B cell (primary cell): ENCODE data around the gene CASTOR1. TPM values are rescaled to one million over a fixed set of nuclear protein-coding genes. Genes with fewer than 3 reads are reported as not detected.

Experiments
- ATAC-seq: fragments of 200-7000 bp; cut with Tn5 transposase; one replicate; pipeline ENCODE4 v1.10.0; 2021; ENCODE audit warnings: low read depth, mild to moderate bottlenecking, moderate number of reproducible peaks, moderate library complexity
- CTCF ChIA-PET: fragments of 350-600 bp; sonication (Branson Sonifier 250); formaldehyde crosslinking; loops from one replicate; lab custom pipeline; 2021; ENCODE audit warnings: antibody characterized with exemption, inconsistent platforms; lab: Charles Lee
- POLR2A ChIA-PET: fragments of 350-600 bp; sonication (Branson Sonifier 250); formaldehyde crosslinking; loops from one replicate; lab custom pipeline; 2021; ENCODE audit warnings: antibody characterized with exemption; lab: Charles Lee
- DNase-seq: peaks from one replicate; pipeline ENCODE4 v3.0.0; 2013
- H2AFZ ChIP-seq: 2 replicates; pipeline ENCODE4 v1.6.1; 2012; ENCODE audit warnings: mild to moderate bottlenecking, low read depth, low read length; ENCODE audit not compliant: insufficient read depth, poor library complexity, severe bottlenecking
- H3K27ac ChIP-seq, 2 donors: 1 replicate in 1 of 2; 2 replicates in 1 of 2; pipeline ENCODE4 v1.5.1; 2012 to 2013; ENCODE audit warnings: low read length in 2 of 2, mild to moderate bottlenecking in 2 of 2, moderate library complexity in 1 of 2
- H3K27me3 ChIP-seq, 4 experiments: fragments of 200-600 bp in 1 of 4; sonication (generic) in 1 of 4; replicated peaks in 1 of 4; 1 replicate in 2 of 4; 2 replicates in 2 of 4; pipeline versions ENCODE4 v1.6.1 to v1.7.0; 2013 to 2016; ENCODE audit warnings: low read length in 3 of 4, mild to moderate bottlenecking in 2 of 4, mixed read lengths in 1 of 4, moderate library complexity in 1 of 4; ENCODE audit not compliant: insufficient read depth in 4 of 4, control insufficient read depth in 3 of 4; ENCODE audit errors: control extremely low read depth in 1 of 4
- H3K36me3 ChIP-seq, 2 experiments: replicated peaks in 1 of 2; 1 replicate in 1 of 2; 2 replicates in 1 of 2; pipeline versions ENCODE4 v1.6.1 to v1.7.1; 2013; ENCODE audit warnings: low read length in 1 of 2; ENCODE audit not compliant: insufficient read depth in 2 of 2, control insufficient read depth in 1 of 2; ENCODE audit errors: control extremely low read depth in 1 of 2, extremely low read depth in 1 of 2
- H3K4me1 ChIP-seq, 2 donors: fragments of 200-600 bp in 1 of 2; sonication (generic) in 1 of 2; 1 replicate in 1 of 2; 2 replicates in 1 of 2; pipeline versions ENCODE4 v1.5.1 to v1.6.1; 2013 to 2017; ENCODE audit warnings: low read length in 2 of 2; ENCODE audit not compliant: control insufficient read depth in 2 of 2, insufficient read depth in 2 of 2
- H3K4me2 ChIP-seq: replicated peaks from 2 replicates; pipeline ENCODE3; 2012; ENCODE audit warnings: mild to moderate bottlenecking, low read depth, low read length; ENCODE audit not compliant: poor library complexity, severe bottlenecking
- H3K4me3 ChIP-seq, 5 experiments: fragments of 200-600 bp in 1 of 5; sonication (generic) in 1 of 5; 1 replicate in 3 of 5; 2 replicates in 2 of 5; pipeline versions ENCODE4 v1.5.1 to v1.7.0; 2011 to 2016; ENCODE audit warnings: low read length in 4 of 5, mild to moderate bottlenecking in 4 of 5, low read depth in 2 of 5, control low read depth in 1 of 5, moderate library complexity in 1 of 5; ENCODE audit not compliant: insufficient read depth in 1 of 5; ENCODE audit errors: control extremely low read depth in 1 of 5, extremely low read depth in 1 of 5
- H3K79me2 ChIP-seq: fragments of 200-600 bp; sonication (generic); one replicate; pipeline ENCODE4 v1.6.0; 2016; ENCODE audit warnings: low read length; ENCODE audit not compliant: control insufficient read depth, insufficient read depth
- H3K9ac ChIP-seq: fragments of 200-600 bp; sonication (generic); 2 replicates; pipeline ENCODE4 v1.6.1; 2017; ENCODE audit warnings: mild to moderate bottlenecking, low read length, moderate library complexity
- H3K9me3 ChIP-seq, 3 donors: one replicate each; pipeline versions ENCODE4 v1.6.1 to v1.7.1; 2013; ENCODE audit warnings: low read length in 2 of 3; ENCODE audit not compliant: control insufficient read depth in 2 of 3, insufficient read depth in 1 of 3; ENCODE audit errors: control extremely low read depth in 1 of 3
- H4K20me1 ChIP-seq: 2 replicates; pipeline ENCODE4 v1.6.0; 2012; ENCODE audit warnings: mild to moderate bottlenecking, low read length; ENCODE audit not compliant: insufficient read depth, control insufficient read depth, poor library complexity, severe bottlenecking
- H3K27ac Mint-ChIP-seq: one replicate; pipeline ENCODE4 v1.8.0; 2021; ENCODE audit warnings: mixed read lengths
- H3K27me3 Mint-ChIP-seq: one replicate; pipeline ENCODE4 v1.8.0; 2021; ENCODE audit warnings: mixed read lengths
- H3K4me1 Mint-ChIP-seq: one replicate; pipeline ENCODE4 v1.8.0; 2021; ENCODE audit warnings: mixed read lengths
- H3K4me3 Mint-ChIP-seq: one replicate; pipeline ENCODE4 v1.8.0; 2021; ENCODE audit warnings: mixed read lengths
- H3K9me3 Mint-ChIP-seq: one replicate; pipeline ENCODE4 v1.8.0; 2022; ENCODE audit warnings: mixed read lengths; ENCODE audit not compliant: insufficient read depth
- EZH2 ChIP-seq: IDR thresholded peaks from 2 replicates; pipeline ENCODE4 v1.6.1; 2012; ENCODE audit warnings: borderline replicate concordance, low read depth, mild to moderate bottlenecking, moderate library complexity, low read length; ENCODE audit not compliant: insufficient read depth, poor library complexity, severe bottlenecking
- WGBS: methylation state at CpG from one replicate; pipeline ENCODE4 v1.1.5; 2013; ENCODE audit warnings: missing lambda C conversion rate; ENCODE audit not compliant: insufficient coverage; 5-methylcytosine and 5-hydroxymethylcytosine counted together
- intact Hi-C: fragments of 100-400 bp; cut with micrococcal nuclease; formaldehyde crosslinking; loops from one replicate; pipeline ENCODE4 v1.10.0; 2022
- polyA plus RNA-seq: library from polyadenylated mRNA; depleted of rRNA; stranded (reverse); fragments of >200 nt; gene quantifications from 2 replicates; pipeline ENCODE4 v1.2.3, GENCODE V29; 2012
- total RNA-seq, 2 donors: library from RNA; stranded (reverse); fragments of 120-200 nt in 1 of 2; gene quantifications; 1 replicate in 1 of 2; 2 replicates in 1 of 2; pipeline versions ENCODE4 v1.2.3 to v1.2.4, GENCODE V29; 2013 to 2022
- TF ChIP-seq, protein P1 (sequence below): fragments of 200-600 bp; IDR thresholded peaks from one replicate; pipeline ENCODE4 v1.8.0; 2022; ENCODE audit warnings: antibody characterized with exemption, mild to moderate bottlenecking

The CASTOR1 gene
- total and polyA plus RNA-seq, 2 donors (not counting 1 experiment from before 2014, with no cell fraction given), result 16.3 to 18.4 TPM

DNA sequence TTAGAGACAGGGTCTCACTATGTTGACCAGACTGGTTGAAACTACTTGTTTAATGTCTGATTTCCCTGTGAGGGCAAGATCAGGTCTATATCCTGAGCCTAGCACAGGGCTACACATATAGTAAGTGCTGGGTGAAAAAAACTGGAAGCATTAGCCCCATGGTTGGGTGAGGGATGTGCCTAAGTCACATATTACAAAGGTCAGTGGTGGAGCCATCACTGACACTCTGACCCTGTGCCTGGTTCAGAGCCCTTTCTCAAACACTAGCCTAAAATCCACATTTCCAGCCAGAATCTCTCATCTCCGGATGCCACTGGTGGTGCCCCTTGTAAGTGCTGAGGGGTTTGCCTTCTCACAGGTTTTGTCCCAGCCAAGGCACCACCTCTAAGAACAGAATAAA, 28.5 kb upstream of the CASTOR1 start:
- Histone ChIP-seq H3K4me3 (no peak overlapping the region), H3K36me3 (peaks cover 0 to 35% of the 10 kb centered on the region in 2 experiments), H3K9ac (no peak overlapping the region), H3K4me2 (no peak overlapping the region), H4K20me1 (peaks cover 44% of the 10 kb centered on the region), H3K27me3 (no peaks in the 10 kb centered on the region), H3K27ac (no peak overlapping the region), H2AFZ (no peak overlapping the region), H3K9me3 (no peaks in the 10 kb centered on the region), H3K79me2 (peaks cover 96% of the 10 kb centered on the region), H3K4me1 (peaks cover 39 to 55% of the 10 kb centered on the region in 2 donors)
- intact Hi-C loops, result no loop called here
- H3K9me3 Mint-ChIP-seq, result no peaks in the 10 kb centered on the region
- peak overlapping the region; percentile 7 for H3K27ac Mint-ChIP-seq
- peaks cover 77% of the 10 kb centered on the region for H3K4me1 Mint-ChIP-seq
- TF ChIP-seq, protein P1, sequence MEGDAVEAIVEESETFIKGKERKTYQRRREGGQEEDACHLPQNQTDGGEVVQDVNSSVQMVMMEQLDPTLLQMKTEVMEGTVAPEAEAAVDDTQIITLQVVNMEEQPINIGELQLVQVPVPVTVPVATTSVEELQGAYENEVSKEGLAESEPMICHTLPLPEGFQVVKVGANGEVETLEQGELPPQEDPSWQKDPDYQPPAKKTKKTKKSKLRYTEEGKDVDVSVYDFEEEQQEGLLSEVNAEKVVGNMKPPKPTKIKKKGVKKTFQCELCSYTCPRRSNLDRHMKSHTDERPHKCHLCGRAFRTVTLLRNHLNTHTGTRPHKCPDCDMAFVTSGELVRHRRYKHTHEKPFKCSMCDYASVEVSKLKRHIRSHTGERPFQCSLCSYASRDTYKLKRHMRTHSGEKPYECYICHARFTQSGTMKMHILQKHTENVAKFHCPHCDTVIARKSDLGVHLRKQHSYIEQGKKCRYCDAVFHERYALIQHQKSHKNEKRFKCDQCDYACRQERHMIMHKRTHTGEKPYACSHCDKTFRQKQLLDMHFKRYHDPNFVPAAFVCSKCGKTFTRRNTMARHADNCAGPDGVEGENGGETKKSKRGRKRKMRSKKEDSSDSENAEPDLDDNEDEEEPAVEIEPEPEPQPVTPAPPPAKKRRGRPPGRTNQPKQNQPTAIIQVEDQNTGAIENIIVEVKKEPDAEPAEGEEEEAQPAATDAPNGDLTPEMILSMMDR, result no peak
- no peak for TF ChIP-seq EZH2
- ChIA-PET CTCF (interaction anchor here (19.2 kb wide), 1 partner anchor 28 kb away, joined by 229 read pairs; the partner anchor contains the start of gene CASTOR1), POLR2A (no interaction called here)
- H3K27me3 Mint-ChIP-seq, result no peaks in the 10 kb centered on the region
- 100% methylated on average over 1 of the region's 1 CpG for WGBS
- H3K4me3 Mint-ChIP-seq, result no peak overlapping the region
- ATAC-seq, result no peak
- DNase-seq, result no peak

DNA sequence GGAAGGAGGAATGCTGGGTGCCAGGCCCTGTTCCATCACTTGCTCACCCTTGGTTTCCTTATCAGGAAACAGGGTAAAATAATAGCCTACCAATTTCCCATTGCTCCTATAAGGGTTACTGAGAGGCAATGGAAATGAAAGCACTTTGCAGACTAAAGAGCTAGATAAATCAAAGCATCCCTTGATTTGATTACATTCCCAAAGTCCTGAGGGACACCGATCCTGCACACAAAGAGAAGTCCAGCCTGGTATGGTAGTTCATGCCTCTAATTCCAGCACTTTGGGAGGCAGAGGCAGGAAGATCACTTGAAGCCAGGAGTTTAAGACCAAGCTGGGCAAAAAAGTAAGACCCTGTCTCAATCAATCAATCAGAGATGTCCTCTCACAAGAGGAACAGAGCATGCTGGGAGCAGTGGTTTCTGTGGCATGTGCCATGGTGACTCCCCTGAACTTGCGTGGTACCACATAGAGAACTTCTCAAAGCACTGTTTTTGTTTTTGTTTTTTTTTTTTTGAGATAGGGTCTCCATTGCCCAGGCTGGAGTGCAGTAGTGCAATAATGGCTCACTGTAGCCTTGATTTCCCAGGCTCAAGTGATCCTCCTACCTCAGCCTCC, 26.8 kb upstream of the CASTOR1 start:
- WGBS, result no CpG with 5 or more reads among the region's 2 CpGs
- no peaks in the 10 kb centered on the region for H3K27me3 ChIP-seq
- peak overlapping the region in 1 of 2 donors; percentile 63 for H3K27ac ChIP-seq
- DNase-seq (no peak), ATAC-seq (no peak)
- no peak overlapping the region for H3K9ac ChIP-seq
- no peak overlapping the region for H3K4me3 Mint-ChIP-seq
- intact Hi-C loops, result no loop called here
- peak overlapping the region; percentile 71 for H3K27ac Mint-ChIP-seq
- H3K36me3 ChIP-seq, result peaks cover 0 to 28% of the 10 kb centered on the region in 2 experiments
- ChIA-PET CTCF (interaction anchor here (0.8 to 19.2 kb wide), 5 partner anchors 10 to 74 kb away, joined by 3 to 229 read pairs (median 3); partner anchors contain the start of genes CASTOR1 and RNF215), POLR2A (interaction anchor here (0.7 kb wide), 1 partner anchor 118 kb away, joined by 4 read pairs; no protein-coding TSS in a partner anchor)
- H3K79me2 ChIP-seq, result peaks cover 96% of the 10 kb centered on the region
- TF ChIP-seq EZH2, result no peak
- TF ChIP-seq, protein P1, result no peak
- H3K4me1 Mint-ChIP-seq, result peaks cover 86% of the 10 kb centered on the region
- peaks cover 27% of the 10 kb centered on the region for H4K20me1 ChIP-seq
- no peak overlapping the region for H2AFZ ChIP-seq
- H3K4me3 ChIP-seq, result no peak overlapping the region
- H3K9me3 Mint-ChIP-seq, result no peaks in the 10 kb centered on the region
- H3K4me2 ChIP-seq, result peak overlapping the region; percentile 11
- H3K27me3 Mint-ChIP-seq, result no peaks in the 10 kb centered on the region
- peaks cover 56 to 68% of the 10 kb centered on the region in 2 donors for H3K4me1 ChIP-seq
- H3K9me3 ChIP-seq, result no peaks in the 10 kb centered on the region
